Activated CD4-positive, alpha-beta T cell treated with anti-CD3 and anti-CD28 coated beads, Interleukin-2, amount 10 ng/mL, durations not matched to agents 7 days and 5 days (primary cell): ENCODE data around the gene CD19. TPM values are rescaled to one million over a fixed set of nuclear protein-coding genes. Genes with fewer than 3 reads are reported as not detected.
"Not testable (repeated sequence)": the region's sequence is repeated elsewhere in the genome, so short reads cannot be mapped to it uniquely, and the experiment has no call there.

Experiments used
- CTCF ChIA-PET: fragments of 350-600 bp; sonication (Branson Sonifier 250); formaldehyde crosslinking; loops from one replicate; lab custom pipeline; 2021; ENCODE audit warnings: antibody characterized with exemption; lab: Charles Lee
- POLR2A ChIA-PET: fragments of 350-600 bp; sonication (Branson Sonifier 250); formaldehyde crosslinking; loops from one replicate; lab custom pipeline; 2021; ENCODE audit warnings: antibody characterized with exemption; lab: Charles Lee
- DNase-seq: peaks from one replicate; pipeline ENCODE4 v3.0.0-alpha.2; 2020
- H3K27ac Mint-ChIP-seq: one replicate; pipeline ENCODE4 v1.8.0; 2021; ENCODE audit warnings: mild to moderate bottlenecking, moderate library complexity, mixed read lengths
- H3K27me3 Mint-ChIP-seq: one replicate; pipeline ENCODE4 v1.8.0; 2021; ENCODE audit warnings: mixed read lengths
- H3K36me3 Mint-ChIP-seq: one replicate; pipeline ENCODE4 v1.8.0; 2021; ENCODE audit warnings: low read depth, mixed read lengths
- H3K4me1 Mint-ChIP-seq: one replicate; pipeline ENCODE4 v1.8.0; 2021; ENCODE audit warnings: mixed read lengths
- H3K4me3 Mint-ChIP-seq: one replicate; pipeline ENCODE4 v1.8.0; 2021; ENCODE audit warnings: mild to moderate bottlenecking, moderate library complexity, mixed read lengths
- H3K9me3 Mint-ChIP-seq: one replicate; pipeline ENCODE4 v1.8.0; 2021; ENCODE audit warnings: mixed read lengths
- total RNA-seq, 2 experiments: library from RNA; stranded (reverse); gene quantifications; one replicate each; pipeline ENCODE4 v1.2.3, GENCODE V29; 2021

CD19 gene
- total RNA-seq, 2 experiments from 2014 or later = 0.12 TPM; not detected in 1

- ChIA-PET CTCF (interaction anchor here (1.2 to 1.4 kb wide), 3 partner anchors 9 to 12 kb away, joined by 3 to 4 read pairs (median 3); no protein-coding TSS in a partner anchor), POLR2A (interaction anchor here (0.5 to 0.6 kb wide), 2 partner anchors 43 to 65 kb away, joined by 3 read pairs; no protein-coding TSS in a partner anchor)
- no peak overlapping the region for H3K27ac Mint-ChIP-seq
- peaks cover 12% of the 10 kb centered on the region for H3K36me3 Mint-ChIP-seq
- no peaks in the 10 kb centered on the region for H3K27me3 Mint-ChIP-seq
- H3K4me1 Mint-ChIP-seq = no peaks in the 10 kb centered on the region
- no peaks in the 10 kb centered on the region for H3K9me3 Mint-ChIP-seq
- H3K4me3 Mint-ChIP-seq = no peak overlapping the region
- no peak for DNase-seq
Observed at GRCh38 chr16:28913946-28914724, 17.6 kb upstream of the CD19 start.

GRCh38 chr16:28915181-28915580, 16.6 kb upstream of the CD19 start:
- Mint-ChIP-seq H3K4me1 (no peaks in the 10 kb centered on the region), H3K27me3 (no peaks in the 10 kb centered on the region), H3K27ac (no peak overlapping the region), H3K4me3 (no peak overlapping the region), H3K36me3 (peaks cover 18% of the 10 kb centered on the region), H3K9me3 (no peaks in the 10 kb centered on the region)
- no peak for DNase-seq
- ChIA-PET CTCF (interaction anchor here (0.6 to 1.4 kb wide), 4 partner anchors 8 to 96 kb away, joined by 3 to 5 read pairs (median 4); no protein-coding TSS in a partner anchor), POLR2A (interaction anchor here (0.5 to 0.6 kb wide), 2 partner anchors 64 to 103 kb away, joined by 3 read pairs; no protein-coding TSS in a partner anchor)

- Mint-ChIP-seq H3K4me3 (no peak overlapping the region), H3K36me3 (peaks cover 22% of the 10 kb centered on the region), H3K9me3 (no peaks in the 10 kb centered on the region), H3K27ac (no peak overlapping the region), H3K4me1 (no peaks in the 10 kb centered on the region), H3K27me3 (no peaks in the 10 kb centered on the region)
- no peak for DNase-seq
- ChIA-PET CTCF (interaction anchor here (3.2 kb wide), 1 partner anchor 28 kb away, joined by 16 read pairs; no protein-coding TSS in a partner anchor), POLR2A (no interaction called here)
Observed at GRCh38 chr16:28917095-28917494, 14.7 kb upstream of the CD19 start.

GRCh38 chr16:28918698-28919097, 13.1 kb upstream of the CD19 start:
- peaks cover 4% of the 10 kb centered on the region for H3K4me1 Mint-ChIP-seq
- H3K27me3 Mint-ChIP-seq = no peaks in the 10 kb centered on the region
- H3K27ac Mint-ChIP-seq = no peak overlapping the region
- CTCF ChIA-PET = interaction anchor here (0.8 to 3.2 kb wide), 4 partner anchors 11 to 26 kb away, joined by 3 to 16 read pairs (median 4); partner anchors contain the start of gene CD19
- DNase-seq = no peak
- POLR2A ChIA-PET = no interaction called here
- H3K36me3 Mint-ChIP-seq = peaks cover 26% of the 10 kb centered on the region
- H3K4me3 Mint-ChIP-seq = no peak overlapping the region
- H3K9me3 Mint-ChIP-seq = no peaks in the 10 kb centered on the region

- Mint-ChIP-seq H3K9me3 (no peaks in the 10 kb centered on the region), H3K27me3 (no peaks in the 10 kb centered on the region), H3K4me3 (peak overlapping the region; percentile 52), H3K4me1 (peaks cover 22% of the 10 kb centered on the region), H3K36me3 (peaks cover 17% of the 10 kb centered on the region), H3K27ac (peak overlapping the region; percentile 67)
- no peak for DNase-seq
- ChIA-PET POLR2A (no interaction called here), CTCF (interaction anchor here (0.6 to 1.5 kb wide), 8 partner anchors 9 to 283 kb away, joined by 3 to 4 read pairs (median 3); no protein-coding TSS in a partner anchor)
Observed at GRCh38 chr16:28923231-28923587, 8.6 kb upstream of the CD19 start.

- CTCF ChIA-PET = interaction anchor here (0.6 to 2.0 kb wide), 7 partner anchors 9 to 33 kb away, joined by 3 to 7 read pairs (median 3); no protein-coding TSS in a partner anchor
- Mint-ChIP-seq H3K27ac (peak overlapping the region; percentile 67), H3K9me3 (no peaks in the 10 kb centered on the region), H3K4me1 (peaks cover 22% of the 10 kb centered on the region), H3K27me3 (no peaks in the 10 kb centered on the region), H3K4me3 (peak overlapping the region; percentile 94), H3K36me3 (peaks cover 15% of the 10 kb centered on the region)
- no peak for DNase-seq
- POLR2A ChIA-PET = no interaction called here
Observed at GRCh38 chr16:28923652-28924398, 7.9 kb upstream of the CD19 start.

GRCh38 chr16:28924399-28924761, 7.4 kb upstream of the CD19 start:
- H3K27ac Mint-ChIP-seq = peak overlapping the region; percentile 99
- POLR2A ChIA-PET = no interaction called here
- DNase-seq = no peak
- peaks cover 23% of the 10 kb centered on the region for H3K4me1 Mint-ChIP-seq
- peaks cover 15% of the 10 kb centered on the region for H3K36me3 Mint-ChIP-seq
- no peaks in the 10 kb centered on the region for H3K27me3 Mint-ChIP-seq
- peak overlapping the region; percentile 94 for H3K4me3 Mint-ChIP-seq
- H3K9me3 Mint-ChIP-seq = no peaks in the 10 kb centered on the region
- CTCF ChIA-PET = interaction anchor here (0.8 to 2.0 kb wide), 3 partner anchors 9 to 21 kb away, joined by 3 to 7 read pairs (median 4); no protein-coding TSS in a partner anchor

- Mint-ChIP-seq H3K36me3 (peaks cover 10% of the 10 kb centered on the region), H3K4me1 (peaks cover 23% of the 10 kb centered on the region), H3K4me3 (peak within 1 kb of the TSS; percentile 94), H3K27ac (peak within 1 kb of the TSS; percentile 99), H3K9me3 (no peaks in the 10 kb centered on the region), H3K27me3 (no peaks in the 10 kb centered on the region)
- POLR2A ChIA-PET = no interaction called here
- CTCF ChIA-PET = interaction anchor here (1.6 to 2.0 kb wide), 2 partner anchors 20 to 44 kb away, joined by 4 to 7 read pairs; no protein-coding TSS in a partner anchor
- peak; percentile 95 for DNase-seq
Observed at GRCh38 chr16:28924762-28925385, 6.9 kb upstream of the CD19 start, which contains the start of gene RABEP2. TSS of gene RABEP2 (minus strand) at chr16:28925238. CDS start at chr16:28925163, 75 bp downstream.

- POLR2A ChIA-PET = no interaction called here
- Mint-ChIP-seq H3K36me3 (peaks cover 10% of the 10 kb centered on the region), H3K9me3 (no peaks in the 10 kb centered on the region), H3K4me1 (peaks cover 27% of the 10 kb centered on the region), H3K27me3 (no peaks in the 10 kb centered on the region), H3K4me3 (peak overlapping the region; percentile 94), H3K27ac (peak overlapping the region; percentile 99)
- peak; percentile 87 for DNase-seq
- CTCF ChIA-PET = interaction anchor here (1.0 to 2.0 kb wide), 4 partner anchors 20 to 80 kb away, joined by 4 to 9 read pairs (median 6); partner anchors contain the start of gene TUFM
Observed at GRCh38 chr16:28925386-28926228, 6.2 kb upstream of the CD19 start.

GRCh38 chr16:28926284-28926683, 5.5 kb upstream of the CD19 start:
- H3K27me3 Mint-ChIP-seq, H3K36me3 Mint-ChIP-seq, DNase-seq, POLR2A ChIA-PET, H3K9me3 Mint-ChIP-seq: not testable (repeated sequence)
- H3K4me3 Mint-ChIP-seq = peak overlapping the region; percentile 94
- H3K4me1 Mint-ChIP-seq = peaks cover 33% of the 10 kb centered on the region
- peak overlapping the region; percentile 99 for H3K27ac Mint-ChIP-seq
- CTCF ChIA-PET = interaction anchor here (1.0 to 1.8 kb wide), 3 partner anchors 19 to 80 kb away, joined by 4 to 9 read pairs (median 4); partner anchors contain the start of gene TUFM

GRCh38 chr16:28927815-28928214, 4.0 kb upstream of the CD19 start:
- Mint-ChIP-seq H3K4me3 (no peak overlapping the region), H3K9me3 (no peaks in the 10 kb centered on the region), H3K4me1 (peaks cover 33% of the 10 kb centered on the region), H3K27me3 (no peaks in the 10 kb centered on the region), H3K27ac (no peak overlapping the region), H3K36me3 (peaks cover 5% of the 10 kb centered on the region)
- DNase-seq = no peak
- ChIA-PET CTCF (interaction anchor here (0.7 to 1.8 kb wide), 4 partner anchors 17 to 360 kb away, joined by 3 to 9 read pairs (median 6); no protein-coding TSS in a partner anchor), POLR2A (interaction anchor here (0.7 kb wide), 1 partner anchor 22 kb away, joined by 3 read pairs; no protein-coding TSS in a partner anchor)
